ENCODE data around the gene TNFRSF14.
A peak's percentile ranks its signal among the peaks of the same experiment; 100 is the strongest.

TNFRSF14 gene

GRCh38 chr1:2556277-2556677 is at the start of gene TNFRSF14:
TNFRSF14 (plus strand) TSS chr1:2556371; CDS start chr1:2556665, 294 bp downstream.
- Histone ChIP-seq H3K4me1 (peaks cover 89% of the 10 kb centered on the region), H3K27me3 (no peaks in the 10 kb centered on the region), H4K20me1 (no peaks in the 10 kb centered on the region), H3K4me2 (peak within 1 kb of the TSS; percentile 99), H3K4me3 (peak within 1 kb of the TSS; percentile 66), H3K36me3 (no peaks in the 10 kb centered on the region), H3K9ac (peak within 1 kb of the TSS; percentile 85), H3K9me3 (no peaks in the 10 kb centered on the region), H3K27ac (peak within 1 kb of the TSS; percentile 92)
- TF ChIP-seq Cebpa-rat (IDR thresholded peaks at IDR 0.05) = no peak

- H3K4me3 ChIP-seq = no peak overlapping the region
- H3K4me2 ChIP-seq = no peak overlapping the region
- H3K27me3 ChIP-seq = no peaks in the 10 kb centered on the region
- no peaks in the 10 kb centered on the region for H3K9me3 ChIP-seq
- no peak for TF ChIP-seq Cebpa-rat (IDR thresholded peaks at IDR 0.05)
- peaks cover 53% of the 10 kb centered on the region for H3K36me3 ChIP-seq
- no peak overlapping the region for H3K9ac ChIP-seq
- H3K27ac ChIP-seq = no peak overlapping the region
- H3K4me1 ChIP-seq = peaks cover 34% of the 10 kb centered on the region
- H4K20me1 ChIP-seq = peaks cover 70% of the 10 kb centered on the region
Observed at GRCh38 chr1:2506901-2507565, 49.1 kb upstream of the TNFRSF14 start.

- Histone ChIP-seq H3K4me2 (no peak overlapping the region), H3K36me3 (peaks cover 60% of the 10 kb centered on the region)
- TF ChIP-seq Cebpa-rat (IDR thresholded peaks at IDR 0.05) = no peak
Observed at GRCh38 chr1:2507744-2508155, 48.4 kb upstream of the TNFRSF14 start.

GRCh38 chr1:2508180-2508579 is 48.0 kb upstream of the TNFRSF14 start:
- Histone ChIP-seq H3K27ac (no peak overlapping the region), H4K20me1 (peaks cover 82% of the 10 kb centered on the region), H3K4me1 (peaks cover 37% of the 10 kb centered on the region), H3K27me3 (no peaks in the 10 kb centered on the region), H3K9ac (no peak overlapping the region), H3K4me2 (no peak overlapping the region), H3K9me3 (no peaks in the 10 kb centered on the region), H3K4me3 (no peak overlapping the region), H3K36me3 (peaks cover 64% of the 10 kb centered on the region)
- no peak for TF ChIP-seq Cebpa-rat (IDR thresholded peaks at IDR 0.05)

More at GRCh38 chr1:2507744-2508155, 48.4 kb upstream of the TNFRSF14 start:
- no peak overlapping the region for H3K4me3 ChIP-seq
- no peak overlapping the region for H3K9ac ChIP-seq
- peaks cover 33% of the 10 kb centered on the region for H3K4me1 ChIP-seq
- no peak overlapping the region for H3K27ac ChIP-seq
- H3K27me3 ChIP-seq = no peaks in the 10 kb centered on the region
- no peaks in the 10 kb centered on the region for H3K9me3 ChIP-seq
- H4K20me1 ChIP-seq = peaks cover 77% of the 10 kb centered on the region

- Histone ChIP-seq H4K20me1 (peaks cover 87% of the 10 kb centered on the region), H3K4me2 (no peak overlapping the region), H3K36me3 (peaks cover 70% of the 10 kb centered on the region)
Observed at GRCh38 chr1:2508751-2509150, 47.4 kb upstream of the TNFRSF14 start.

GRCh38 chr1:2509589-2509988 is 46.6 kb upstream of the TNFRSF14 start:
- no peak overlapping the region for H3K4me2 ChIP-seq
- H3K9me3 ChIP-seq = no peaks in the 10 kb centered on the region
- H4K20me1 ChIP-seq = peaks cover 83% of the 10 kb centered on the region
- peaks cover 76% of the 10 kb centered on the region for H3K36me3 ChIP-seq
- H3K4me1 ChIP-seq = peaks cover 30% of the 10 kb centered on the region
- TF ChIP-seq Cebpa-rat (IDR thresholded peaks at IDR 0.05) = no peak
- no peak overlapping the region for H3K9ac ChIP-seq
- H3K27me3 ChIP-seq = no peaks in the 10 kb centered on the region
- H3K4me3 ChIP-seq = no peak overlapping the region
- H3K27ac ChIP-seq = no peak overlapping the region

More at GRCh38 chr1:2508751-2509150, 47.4 kb upstream of the TNFRSF14 start:
- no peak overlapping the region for H3K4me3 ChIP-seq
- peaks cover 38% of the 10 kb centered on the region for H3K4me1 ChIP-seq
- no peak overlapping the region for H3K27ac ChIP-seq
- H3K9ac ChIP-seq = no peak overlapping the region
- no peaks in the 10 kb centered on the region for H3K27me3 ChIP-seq
- no peak for TF ChIP-seq Cebpa-rat (IDR thresholded peaks at IDR 0.05)
- H3K9me3 ChIP-seq = no peaks in the 10 kb centered on the region

GRCh38 chr1:2510366-2511155 is 45.6 kb upstream of the TNFRSF14 start:
- Histone ChIP-seq H4K20me1 (peaks cover 76% of the 10 kb centered on the region), H3K4me3 (no peak overlapping the region), H3K9me3 (no peaks in the 10 kb centered on the region), H3K27me3 (no peaks in the 10 kb centered on the region), H3K27ac (no peak overlapping the region), H3K9ac (no peak overlapping the region), H3K36me3 (peaks cover 85% of the 10 kb centered on the region), H3K4me1 (peaks cover 25% of the 10 kb centered on the region), H3K4me2 (no peak overlapping the region)
- TF ChIP-seq Cebpa-rat (IDR thresholded peaks at IDR 0.05) = no peak

- H3K36me3 ChIP-seq = peaks cover 97% of the 10 kb centered on the region
- TF ChIP-seq Cebpa-rat (IDR thresholded peaks at IDR 0.05) = no peak
- H3K4me3 ChIP-seq = no peak overlapping the region
- H3K4me2 ChIP-seq = no peak overlapping the region
- H4K20me1 ChIP-seq = peaks cover 76% of the 10 kb centered on the region
- H3K27ac ChIP-seq = 0 out of 2 replicates have a peak overlapping the region, but pooled peaks have one; percentile 22
- H3K27me3 ChIP-seq = no peaks in the 10 kb centered on the region
- H3K9ac ChIP-seq = no peak overlapping the region
- H3K4me1 ChIP-seq = peaks cover 30% of the 10 kb centered on the region
- H3K9me3 ChIP-seq = no peaks in the 10 kb centered on the region
Observed at GRCh38 chr1:2512862-2513421, 43.2 kb upstream of the TNFRSF14 start.

GRCh38 chr1:2513939-2514652 is 42.1 kb upstream of the TNFRSF14 start:
- peaks cover 97% of the 10 kb centered on the region for H3K36me3 ChIP-seq
- no peak overlapping the region for H3K4me2 ChIP-seq
- peaks cover 76% of the 10 kb centered on the region for H4K20me1 ChIP-seq
- TF ChIP-seq Cebpa-rat (IDR thresholded peaks at IDR 0.05) = no peak
- no peak overlapping the region for H3K27ac ChIP-seq
- no peak overlapping the region for H3K9ac ChIP-seq
- H3K4me3 ChIP-seq = no peak overlapping the region
- peaks cover 41% of the 10 kb centered on the region for H3K4me1 ChIP-seq
- no peaks in the 10 kb centered on the region for H3K27me3 ChIP-seq
- no peaks in the 10 kb centered on the region for H3K9me3 ChIP-seq
